ENCODE data around the gene TBC1D5.

The TBC1D5 gene

GRCh38 chr3:17181413-17181907 lies 561.0 kb downstream of the TBC1D5 start:
- no peak for TF ChIP-seq GATA3 (IDR thresholded peaks at IDR 0.05; ENCODE audit: low read depth, low read length)
- TF ChIP-seq GATA2 (IDR thresholded peaks at IDR 0.05; ENCODE audit: low read depth, low read length): no peak

- no peak for TF ChIP-seq GATA3 (IDR thresholded peaks at IDR 0.05; ENCODE audit: low read depth, low read length)
- TF ChIP-seq GATA2 (IDR thresholded peaks at IDR 0.05; ENCODE audit: low read depth, low read length): no peak
Measured at GRCh38 chr3:17179381-17180205, 562.8 kb downstream of the TBC1D5 start.

GRCh38 chr3:17176757-17177156 lies 565.7 kb downstream of the TBC1D5 start:
- TF ChIP-seq GATA2 (IDR thresholded peaks at IDR 0.05; ENCODE audit: low read depth, low read length): no peak
- TF ChIP-seq GATA3 (IDR thresholded peaks at IDR 0.05; ENCODE audit: low read depth, low read length): no peak

- TF ChIP-seq GATA2 (IDR thresholded peaks at IDR 0.05; ENCODE audit: low read depth, low read length) (no peak), GATA3 (IDR thresholded peaks at IDR 0.05; ENCODE audit: low read depth, low read length) (no peak)
Measured at GRCh38 chr3:17175187-17175807, 567.1 kb downstream of the TBC1D5 start.

- TF ChIP-seq GATA3 (IDR thresholded peaks at IDR 0.05; ENCODE audit: low read depth, low read length) (no peak), GATA2 (IDR thresholded peaks at IDR 0.05; ENCODE audit: low read depth, low read length) (no peak)
Measured at GRCh38 chr3:17166369-17166768, 576.1 kb downstream of the TBC1D5 start.

GRCh38 chr3:17162116-17162515 lies 580.3 kb downstream of the TBC1D5 start:
- no peak for TF ChIP-seq GATA3 (IDR thresholded peaks at IDR 0.05; ENCODE audit: low read depth, low read length)
- TF ChIP-seq GATA2 (IDR thresholded peaks at IDR 0.05; ENCODE audit: low read depth, low read length): no peak

- no peak for TF ChIP-seq GATA2 (IDR thresholded peaks at IDR 0.05; ENCODE audit: low read depth, low read length)
- TF ChIP-seq GATA3 (IDR thresholded peaks at IDR 0.05; ENCODE audit: low read depth, low read length): no peak
Measured at GRCh38 chr3:17160597-17160996, 581.8 kb downstream of the TBC1D5 start.

GRCh38 chr3:17158941-17159682 lies 583.3 kb downstream of the TBC1D5 start:
- TF ChIP-seq GATA2 (IDR thresholded peaks at IDR 0.05; ENCODE audit: low read depth, low read length): no peak
- TF ChIP-seq GATA3 (IDR thresholded peaks at IDR 0.05; ENCODE audit: low read depth, low read length): no peak

- no peak for TF ChIP-seq GATA3 (IDR thresholded peaks at IDR 0.05; ENCODE audit: low read depth, low read length)
- no peak for TF ChIP-seq GATA2 (IDR thresholded peaks at IDR 0.05; ENCODE audit: low read depth, low read length)
Measured at GRCh38 chr3:17157713-17158112, 584.7 kb downstream of the TBC1D5 start.

- no peak for TF ChIP-seq GATA3 (IDR thresholded peaks at IDR 0.05; ENCODE audit: low read depth, low read length)
- no peak for TF ChIP-seq GATA2 (IDR thresholded peaks at IDR 0.05; ENCODE audit: low read depth, low read length)
Measured at GRCh38 chr3:17156864-17157263, 585.6 kb downstream of the TBC1D5 start.

GRCh38 chr3:17155951-17156350 lies 586.5 kb downstream of the TBC1D5 start:
- no peak for TF ChIP-seq GATA2 (IDR thresholded peaks at IDR 0.05; ENCODE audit: low read depth, low read length)
- TF ChIP-seq GATA3 (IDR thresholded peaks at IDR 0.05; ENCODE audit: low read depth, low read length): no peak

- TF ChIP-seq GATA2 (IDR thresholded peaks at IDR 0.05; ENCODE audit: low read depth, low read length): no peak
- TF ChIP-seq GATA3 (IDR thresholded peaks at IDR 0.05; ENCODE audit: low read depth, low read length): no peak
Measured at GRCh38 chr3:17154941-17155340, 587.5 kb downstream of the TBC1D5 start.

GRCh38 chr3:17154221-17154620 lies 588.2 kb downstream of the TBC1D5 start:
- TF ChIP-seq GATA3 (IDR thresholded peaks at IDR 0.05; ENCODE audit: low read depth, low read length) (no peak), GATA2 (IDR thresholded peaks at IDR 0.05; ENCODE audit: low read depth, low read length) (no peak)

GRCh38 chr3:17153209-17153608 lies 589.2 kb downstream of the TBC1D5 start:
- no peak for TF ChIP-seq GATA3 (IDR thresholded peaks at IDR 0.05; ENCODE audit: low read depth, low read length)
- TF ChIP-seq GATA2 (IDR thresholded peaks at IDR 0.05; ENCODE audit: low read depth, low read length): no peak
